NCI-H526 treated with DMSO at 0.1 percent for 48 hours (cell line): ENCODE data around the gene ITIH4.
"Not testable (repeated sequence)": the region's sequence is repeated elsewhere in the genome, so short reads cannot be mapped to it uniquely, and the experiment has no call there.

Experiments used
- DNase-seq: peaks from one replicate; lab custom pipeline; 2025; lab: John Stamatoyannopoulos, UW

The ITIH4 gene

DNA sequence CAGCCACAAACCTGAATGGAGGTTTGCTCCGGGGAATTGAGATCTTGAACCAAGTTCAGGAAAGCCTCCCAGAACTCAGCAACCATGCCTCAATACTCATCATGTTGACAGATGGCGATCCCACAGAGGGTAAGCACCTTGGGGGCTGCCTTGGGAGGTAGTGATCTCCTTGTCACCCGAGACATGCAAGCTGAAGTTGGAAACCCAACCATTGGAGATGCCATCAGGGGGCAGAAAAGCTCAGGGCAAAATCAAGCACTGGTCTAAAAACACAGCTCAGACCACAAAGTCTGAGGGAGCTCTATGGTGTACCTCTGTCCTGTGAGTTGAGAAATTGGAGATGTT lies 47.3 kb downstream of the ITIH4 start:
- DNase-seq = no peak

GRCh38 chr3:52782412-52783210 lies 47.9 kb downstream of the ITIH4 start:
- DNase-seq = no peak

- no peak for DNase-seq
These were observed 48.7 kb downstream of the ITIH4 start for GRCh38 chr3:52781741-52782140.

- no peak for DNase-seq
These were observed 50.5 kb downstream of the ITIH4 start for GRCh38 chr3:52779837-52780585.

DNA sequence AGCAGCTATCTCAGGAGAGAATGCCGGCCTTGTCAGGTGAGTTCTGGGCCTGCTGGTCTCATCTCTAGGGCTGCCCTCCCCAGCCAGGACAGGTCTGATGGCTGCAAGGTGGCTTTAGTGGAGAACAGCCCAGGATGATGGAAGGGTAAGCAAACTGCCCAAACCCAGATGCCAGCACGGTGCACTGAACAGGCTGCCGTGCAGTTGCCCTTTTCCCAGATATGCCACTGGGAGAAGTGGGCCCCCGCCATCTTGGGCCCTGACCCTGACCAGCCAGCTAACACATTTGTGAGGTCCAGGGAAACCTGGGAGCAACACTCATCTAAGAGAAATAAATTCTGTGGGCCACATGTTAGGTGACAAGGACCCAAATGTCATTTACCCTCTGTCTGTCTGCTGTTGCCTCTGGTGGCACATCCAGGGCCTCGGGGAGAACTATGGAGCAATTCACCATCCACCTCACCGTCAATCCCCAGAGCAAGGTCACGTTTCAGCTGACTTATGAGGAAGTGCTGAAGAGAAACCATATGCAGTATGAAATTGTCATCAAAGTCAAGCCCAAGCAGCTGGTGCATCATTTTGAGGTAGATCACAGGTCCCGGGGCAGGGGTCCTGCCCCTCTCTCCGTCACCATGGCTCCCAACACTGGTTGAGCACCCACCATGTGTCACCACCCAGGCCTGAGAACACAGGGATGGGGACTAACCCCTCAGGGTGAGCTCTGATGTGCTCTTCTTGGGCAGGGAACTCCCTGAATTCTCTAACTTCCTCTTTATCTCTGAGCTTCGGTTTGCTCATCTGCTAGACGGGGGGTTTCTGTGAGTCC lies 51.2 kb downstream of the ITIH4 start:
- no peak for DNase-seq

DNA sequence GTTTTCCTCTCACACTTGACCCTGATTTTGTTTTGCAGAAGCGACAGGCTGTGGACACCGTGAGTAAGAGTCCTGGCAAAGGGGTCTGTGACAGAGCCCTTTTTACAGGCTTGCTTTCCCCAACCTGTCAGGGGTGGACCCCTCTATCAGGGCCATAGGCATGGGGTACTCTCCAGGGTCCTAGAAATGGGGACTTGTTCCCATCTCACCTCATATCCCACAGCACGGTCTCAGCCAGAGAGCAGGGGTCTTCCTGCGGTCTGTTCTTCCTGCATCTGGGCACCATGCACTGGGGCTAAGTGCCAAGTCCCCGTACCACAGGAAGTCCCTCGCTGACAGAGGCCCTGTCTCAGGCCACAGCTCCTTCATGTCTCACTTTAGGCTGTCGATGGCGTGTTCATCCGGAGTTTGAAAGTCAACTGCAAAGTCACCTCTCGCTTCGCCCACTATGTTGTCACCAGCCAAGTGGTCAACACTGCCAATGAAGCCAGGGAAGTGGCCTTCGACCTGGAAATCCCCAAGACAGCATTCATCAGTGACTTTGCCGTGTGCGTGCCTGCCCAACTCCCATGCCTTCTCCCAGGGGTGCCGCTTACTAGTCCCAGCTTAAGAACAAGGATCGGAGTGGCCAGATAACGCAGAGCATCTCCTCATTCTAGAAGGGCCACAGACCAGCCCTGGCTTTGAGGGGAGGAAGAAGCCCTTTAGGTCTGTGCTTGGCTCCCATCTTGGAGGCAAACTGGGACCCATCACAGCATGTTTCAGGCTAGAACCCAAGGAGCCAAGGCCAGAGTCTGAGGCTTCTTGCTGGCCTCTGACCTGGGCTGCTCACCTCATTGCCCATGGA lies 52.3 kb downstream of the ITIH4 start:
- DNase-seq = no peak

GRCh38 chr3:52777127-52777958 lies 53.1 kb downstream of the ITIH4 start, which contains the start of gene ITIH1:
ITIH1 (plus strand) TSS chr3:52777599; CDS start chr3:52777616, 17 bp downstream.
- no peak for DNase-seq

DNA sequence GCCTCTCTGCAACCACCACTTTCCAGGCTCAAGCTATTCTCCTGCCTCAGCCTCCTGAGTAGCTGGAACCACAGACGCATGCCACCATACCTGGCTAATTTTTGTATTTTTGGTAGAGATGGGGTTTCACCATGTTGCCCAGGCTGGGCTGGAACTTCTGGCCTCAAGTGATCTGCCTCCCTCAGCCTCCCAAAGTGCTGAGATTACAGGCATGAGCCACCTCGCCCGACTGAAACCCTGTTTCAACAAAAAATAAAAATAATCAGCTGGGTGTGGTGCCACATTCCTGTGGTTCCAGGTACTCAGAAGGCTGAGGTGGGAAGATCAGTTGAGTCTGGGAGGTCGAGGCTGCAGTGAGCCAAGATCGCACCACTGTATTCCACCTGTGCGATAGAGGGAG lies 54.0 kb downstream of the ITIH4 start:
- not testable (repeated sequence) for DNase-seq

DNA sequence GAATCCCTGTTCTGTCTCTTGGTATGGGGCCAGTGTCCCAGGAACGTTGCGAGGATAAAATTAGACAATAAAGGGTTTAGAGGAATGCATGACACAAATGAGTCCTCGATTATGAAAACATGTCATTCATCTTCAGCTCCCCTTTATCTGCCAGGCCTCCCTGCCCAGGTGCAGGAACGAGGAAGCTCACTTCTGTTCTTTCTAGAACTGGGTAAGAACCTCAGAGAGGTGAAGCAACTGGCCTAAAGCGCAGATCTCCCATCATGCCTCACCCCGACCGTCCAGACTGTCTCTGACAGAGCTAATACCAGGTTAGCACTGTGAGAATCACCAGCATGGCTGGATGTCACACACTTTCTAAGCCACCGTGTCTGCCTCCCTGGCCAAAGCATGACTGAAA lies 54.6 kb downstream of the ITIH4 start:
- DNase-seq = no peak

DNA sequence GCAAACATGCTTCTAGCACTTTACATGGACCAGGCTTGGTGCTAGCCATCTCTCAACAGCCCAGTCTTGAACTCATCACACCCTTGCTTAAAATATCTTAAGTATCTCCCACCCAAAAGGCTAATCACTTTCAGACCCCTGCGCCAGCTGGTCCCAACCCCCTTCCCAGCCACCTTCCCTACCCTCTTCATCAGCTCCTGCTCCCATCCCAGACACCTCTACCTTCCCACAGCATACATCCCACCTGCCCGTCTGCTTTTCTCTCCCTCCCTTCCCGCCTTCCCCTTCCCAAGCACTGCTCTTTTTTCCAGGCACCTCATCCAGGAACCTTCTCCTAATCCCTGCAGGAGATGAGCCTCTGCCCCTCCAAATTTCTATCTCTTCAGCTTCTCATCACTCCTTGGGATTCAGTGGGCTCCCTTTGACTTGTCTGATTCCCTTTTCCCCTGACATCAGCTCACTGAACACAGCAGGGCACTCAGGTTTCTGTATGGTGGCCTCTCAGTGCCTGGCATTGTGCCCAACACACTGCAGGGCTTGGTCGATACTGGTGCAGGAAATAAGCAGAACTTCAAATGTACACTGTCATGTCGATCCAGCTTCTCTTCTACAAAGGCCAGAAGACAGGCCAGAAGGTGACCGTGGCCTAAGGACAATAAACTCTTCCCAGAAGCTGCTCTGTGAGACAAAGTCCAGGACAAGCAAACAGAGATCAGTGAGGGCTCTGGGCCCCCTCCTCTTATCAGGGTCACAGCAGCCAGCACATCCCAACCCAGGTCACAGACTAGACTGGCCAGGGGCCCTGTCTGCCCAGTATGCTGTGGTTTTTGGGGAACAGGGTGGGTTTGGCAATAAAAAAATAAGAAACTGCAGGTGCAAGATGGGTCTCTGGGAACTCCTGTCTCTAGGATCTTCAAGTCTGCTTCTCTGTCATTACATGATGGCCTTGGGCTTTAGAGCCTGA lies 55.3 kb downstream of the ITIH4 start:
- no peak for DNase-seq

DNA sequence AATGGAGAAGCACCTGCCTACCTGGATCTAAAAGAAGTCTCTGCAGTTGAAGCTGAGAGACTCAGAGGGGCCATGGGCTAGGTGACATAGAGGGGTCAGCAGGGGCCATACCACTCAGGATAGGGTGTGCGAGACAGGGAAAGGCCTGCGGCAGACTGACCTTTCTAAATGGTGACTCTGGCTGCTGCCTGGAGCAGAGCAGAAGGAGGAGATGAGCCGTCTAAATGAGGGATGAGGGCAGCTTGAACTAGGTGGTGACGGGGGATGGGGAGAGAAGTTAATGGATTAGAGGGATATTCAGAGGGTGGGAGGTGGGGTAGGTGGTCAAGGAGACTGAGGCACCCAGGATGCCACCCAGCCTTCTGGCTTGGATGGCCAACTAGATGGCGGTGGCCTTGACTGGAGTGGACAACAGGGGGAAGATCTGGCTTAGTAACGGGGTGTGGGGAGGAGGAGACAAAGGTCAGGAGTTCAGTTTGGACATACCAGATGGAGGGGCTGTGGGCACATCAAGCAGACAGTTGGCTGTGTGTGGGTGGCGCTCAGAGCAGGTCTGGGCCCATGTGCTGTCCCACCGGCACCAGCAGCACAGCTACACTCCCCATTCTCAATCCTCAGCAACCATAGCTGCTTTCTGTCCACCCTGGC lies 56.3 kb downstream of the ITIH4 start:
- no peak for DNase-seq

DNA sequence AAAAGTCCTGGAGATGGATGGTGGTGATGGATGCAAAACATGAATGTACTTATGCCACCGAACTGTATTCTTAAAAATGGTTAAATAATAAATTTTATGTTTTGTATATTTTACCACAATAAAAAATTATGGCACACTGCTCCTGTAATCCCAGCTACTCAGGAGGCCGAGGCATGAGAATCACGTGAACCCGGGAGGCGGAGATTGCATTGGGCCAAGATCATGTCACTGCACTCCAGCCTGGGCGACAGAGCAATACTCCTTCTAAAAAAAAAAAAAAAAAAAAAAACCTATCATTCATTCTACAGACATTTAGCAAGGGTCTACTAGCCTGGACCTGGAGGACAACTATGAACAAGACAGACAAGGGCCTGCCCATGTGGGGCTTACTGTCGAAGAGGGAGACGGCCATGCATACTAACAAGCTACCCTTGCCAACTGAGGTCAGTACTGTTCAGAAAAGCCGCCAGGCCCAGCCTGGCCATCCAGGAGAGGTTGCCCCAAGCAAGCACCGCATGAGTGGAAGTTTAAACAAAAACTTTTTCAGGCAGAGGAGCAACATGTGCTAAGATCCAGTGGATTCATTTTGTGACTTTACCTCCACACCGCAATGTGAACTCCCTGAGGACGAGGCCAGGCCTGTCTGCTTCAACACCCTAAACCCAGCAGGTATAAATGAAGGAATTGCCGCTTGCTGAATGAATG lies 57.0 kb downstream of the ITIH4 start:
- no peak for DNase-seq

DNA sequence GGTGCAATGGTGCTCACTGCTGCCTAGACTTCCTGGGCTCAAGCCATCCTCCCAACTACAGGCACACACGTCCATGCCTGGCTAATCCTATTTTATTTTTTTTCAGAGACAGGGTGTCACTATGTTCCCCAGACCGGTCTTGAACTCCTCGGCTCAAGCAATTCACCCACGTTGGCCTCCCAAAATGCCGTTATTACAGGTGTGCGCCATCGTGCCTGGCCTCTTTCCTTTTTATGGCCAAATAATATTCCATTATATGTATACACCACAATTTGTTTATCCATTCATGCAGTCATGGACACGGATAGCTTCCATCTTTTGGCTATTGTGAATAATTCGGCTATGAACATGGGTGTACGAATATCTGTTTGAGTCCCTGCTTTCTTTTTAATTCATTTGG lies 58.8 kb downstream of the ITIH4 start:
- no peak for DNase-seq

- DNase-seq = no peak
These were observed 59.2 kb downstream of the ITIH4 start for GRCh38 chr3:52771334-52771681.

GRCh38 chr3:52770496-52771333 lies 59.8 kb downstream of the ITIH4 start, which contains the start of gene NEK4:
NEK4 (minus strand) TSS chr3:52770940; CDS start chr3:52770746, 194 bp downstream.
- peak; percentile 75 for DNase-seq

DNA sequence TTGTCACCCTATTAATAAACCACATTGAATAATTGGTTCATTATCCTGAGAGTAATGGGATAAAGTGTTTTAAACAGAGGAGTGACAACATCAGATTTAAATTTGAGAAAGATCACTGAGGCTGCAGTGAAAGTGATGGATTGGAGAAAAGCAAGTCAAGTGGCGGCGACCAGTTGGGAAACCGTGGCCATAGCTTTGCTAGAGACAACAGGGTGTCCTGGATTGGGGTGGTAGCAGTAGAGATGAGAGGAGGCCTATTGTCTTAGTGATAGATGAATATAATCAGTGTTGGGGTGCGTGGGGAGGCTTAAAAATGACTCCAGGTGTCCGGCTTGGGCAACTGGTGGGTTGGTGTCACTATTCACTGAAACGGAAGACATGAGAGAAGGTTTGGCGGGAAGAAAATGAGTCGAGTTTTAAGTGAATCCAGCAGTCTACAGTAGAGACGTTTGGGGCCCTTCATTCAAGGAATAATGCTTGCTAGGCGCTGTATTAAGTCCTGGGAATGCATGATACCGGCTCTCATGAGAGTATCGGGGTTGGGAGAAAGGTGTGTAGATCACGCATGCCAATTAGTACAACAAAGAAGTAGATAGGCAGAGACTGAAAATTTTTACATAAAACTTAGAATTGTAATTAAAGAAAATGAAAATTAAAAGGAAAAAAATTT lies 60.6 kb downstream of the ITIH4 start:
- peak; percentile 35 for DNase-seq

GRCh38 chr3:52763466-52763865 lies 67.0 kb downstream of the ITIH4 start:
- DNase-seq = no peak
